G401.6 (cell line): Measurements from ENCODE around the gene RPS21.

Source experiments
- FAIRE-seq: peaks from 2 replicates; lab custom pipeline; 2012; peaks lifted over from hg19 to GRCh38; lab: Jason Lieb, UNC

The RPS21 gene

DNA sequence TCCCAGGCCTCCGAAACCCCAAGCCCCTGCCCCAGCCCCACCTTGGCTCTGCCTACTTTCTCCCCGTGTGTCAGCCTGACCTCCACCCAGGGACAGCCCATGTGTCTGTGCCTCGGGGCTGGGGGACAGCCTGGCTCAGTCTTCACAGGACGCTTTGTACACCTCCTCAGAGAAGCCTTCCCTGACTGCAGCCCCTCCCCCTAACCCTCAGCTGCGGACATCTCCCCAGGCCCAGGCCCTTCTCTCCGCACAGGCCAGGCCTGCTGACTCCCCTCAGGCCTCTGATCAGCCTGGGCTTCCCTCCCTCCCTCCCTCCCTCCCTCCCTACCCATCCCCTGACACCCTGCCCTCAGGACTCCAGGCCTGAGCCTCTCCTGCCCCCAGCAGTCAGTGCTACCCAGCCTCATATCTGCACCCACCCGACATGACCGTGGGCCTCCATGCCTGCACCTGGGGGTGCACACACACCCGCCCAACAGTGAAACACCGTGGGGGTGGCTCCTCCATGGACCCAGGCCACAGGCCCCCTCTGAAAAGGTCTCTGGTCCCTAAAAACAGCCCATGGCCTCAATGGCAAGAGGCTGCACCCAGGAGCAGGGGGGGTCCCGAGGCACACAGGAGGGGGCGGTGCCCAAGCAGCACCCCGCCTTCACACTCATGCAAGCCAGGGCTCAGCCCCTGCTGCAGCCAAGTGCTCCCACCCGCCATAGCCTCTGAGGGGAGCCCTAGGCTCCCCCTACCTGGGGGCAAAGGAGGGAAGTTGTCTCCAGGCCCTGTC lies 32.7 kb upstream of the RPS21 start:
- no peak for FAIRE-seq

DNA sequence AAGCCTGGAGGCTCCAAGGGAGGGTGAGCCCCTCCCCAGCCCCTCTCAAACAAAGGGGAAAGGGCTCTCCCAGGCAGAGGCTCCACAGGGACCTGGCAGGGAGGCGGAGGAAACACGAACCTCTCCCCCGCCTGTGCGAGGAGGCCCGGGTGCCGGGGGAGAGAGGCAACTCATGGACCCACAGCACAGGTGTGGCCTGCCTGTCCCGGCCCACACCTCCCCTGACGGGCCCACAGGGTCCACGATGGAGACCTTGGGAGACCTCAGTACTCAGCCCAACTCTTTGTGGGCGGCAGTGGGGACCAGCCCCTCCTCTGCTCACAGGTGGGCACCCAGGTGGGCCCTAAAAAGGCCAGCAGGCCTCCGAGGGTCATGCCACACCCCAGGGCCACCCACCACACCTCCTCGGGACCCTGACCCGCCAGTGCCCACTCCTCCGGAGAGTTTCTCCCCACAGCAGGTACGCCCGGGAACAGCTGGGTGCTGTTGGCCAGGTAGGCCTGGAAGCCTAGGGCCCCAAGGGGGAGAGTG lies 32.0 kb upstream of the RPS21 start:
- FAIRE-seq, result no peak

- no peak for FAIRE-seq
Measured at GRCh38 chr20:62355516-62355877, 31.4 kb upstream of the RPS21 start.

GRCh38 chr20:62355878-62356588 lies 30.9 kb upstream of the RPS21 start:
- no peak for FAIRE-seq

DNA sequence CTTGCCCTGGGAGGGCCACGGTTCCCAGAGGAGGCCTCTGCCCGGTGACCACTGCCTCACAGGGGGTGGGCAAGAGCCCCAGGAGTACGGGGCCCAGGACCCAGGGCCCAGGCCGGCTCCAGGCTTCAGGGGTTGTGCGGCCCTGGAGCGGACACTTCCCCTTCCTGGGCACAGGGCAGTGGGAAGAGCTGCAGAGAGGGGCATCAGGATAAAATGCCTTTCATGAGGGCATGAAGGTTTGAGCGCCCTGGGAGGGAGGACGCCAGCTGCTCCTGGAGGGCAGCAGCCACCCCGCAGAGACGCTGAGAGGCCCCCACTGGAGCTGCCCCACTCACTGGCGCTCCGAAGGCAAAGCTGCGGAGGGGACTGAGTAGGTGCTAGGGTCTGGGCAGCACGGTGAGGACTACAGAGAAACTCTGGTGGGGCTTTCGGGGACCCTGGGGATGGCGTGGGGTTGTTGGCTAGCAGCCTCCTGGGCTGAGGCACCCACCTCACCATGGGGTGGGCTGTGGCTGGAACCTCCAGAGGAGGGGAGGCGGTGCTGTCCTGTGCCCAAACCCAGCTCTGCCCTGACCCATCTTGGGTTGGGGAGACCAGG lies 30.2 kb upstream of the RPS21 start:
- FAIRE-seq, result no peak

DNA sequence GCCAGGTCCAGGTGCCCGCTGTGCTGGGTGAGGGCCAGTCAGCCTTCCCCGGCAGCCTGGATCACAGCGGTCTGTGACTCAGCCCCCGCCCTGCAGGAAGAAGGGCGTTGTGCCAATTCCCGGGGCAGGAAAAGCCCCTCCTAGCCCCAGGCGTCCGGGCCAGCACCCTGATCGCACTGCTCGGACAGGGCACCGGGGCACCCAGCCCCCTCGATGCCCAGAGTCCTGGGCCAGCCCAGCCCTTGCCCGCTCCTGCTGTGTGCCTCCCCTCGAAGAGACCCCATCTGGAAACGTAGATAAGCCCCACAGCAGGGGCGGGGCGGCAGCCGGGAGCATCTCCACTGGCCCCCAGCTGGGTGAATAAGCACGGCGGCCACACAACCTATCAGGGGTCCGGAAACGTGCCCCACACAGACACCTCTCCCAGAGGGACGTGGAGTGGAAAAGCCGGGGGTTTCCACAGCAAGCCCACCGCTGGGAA lies 29.7 kb upstream of the RPS21 start:
- no peak for FAIRE-seq

DNA sequence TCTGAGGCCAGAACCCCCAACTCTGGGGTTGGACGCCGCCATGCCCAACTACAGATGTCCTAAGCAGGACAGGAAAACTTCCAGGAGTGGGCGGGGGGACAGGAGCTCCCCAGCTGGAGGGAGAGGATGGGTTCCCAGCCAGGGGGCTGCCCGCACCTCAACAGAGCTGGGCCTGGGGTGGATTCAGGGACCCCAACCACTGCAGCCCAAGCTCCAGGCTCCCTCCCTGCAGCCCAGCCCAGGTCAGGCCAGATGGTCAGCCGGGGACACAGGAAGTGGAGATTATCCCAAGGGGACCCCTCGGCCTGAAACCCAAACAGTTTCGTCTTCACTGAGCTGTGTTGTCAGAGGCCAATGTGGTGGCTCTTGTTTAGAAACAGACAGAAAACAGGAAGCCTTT lies 29.2 kb upstream of the RPS21 start:
- no peak for FAIRE-seq

DNA sequence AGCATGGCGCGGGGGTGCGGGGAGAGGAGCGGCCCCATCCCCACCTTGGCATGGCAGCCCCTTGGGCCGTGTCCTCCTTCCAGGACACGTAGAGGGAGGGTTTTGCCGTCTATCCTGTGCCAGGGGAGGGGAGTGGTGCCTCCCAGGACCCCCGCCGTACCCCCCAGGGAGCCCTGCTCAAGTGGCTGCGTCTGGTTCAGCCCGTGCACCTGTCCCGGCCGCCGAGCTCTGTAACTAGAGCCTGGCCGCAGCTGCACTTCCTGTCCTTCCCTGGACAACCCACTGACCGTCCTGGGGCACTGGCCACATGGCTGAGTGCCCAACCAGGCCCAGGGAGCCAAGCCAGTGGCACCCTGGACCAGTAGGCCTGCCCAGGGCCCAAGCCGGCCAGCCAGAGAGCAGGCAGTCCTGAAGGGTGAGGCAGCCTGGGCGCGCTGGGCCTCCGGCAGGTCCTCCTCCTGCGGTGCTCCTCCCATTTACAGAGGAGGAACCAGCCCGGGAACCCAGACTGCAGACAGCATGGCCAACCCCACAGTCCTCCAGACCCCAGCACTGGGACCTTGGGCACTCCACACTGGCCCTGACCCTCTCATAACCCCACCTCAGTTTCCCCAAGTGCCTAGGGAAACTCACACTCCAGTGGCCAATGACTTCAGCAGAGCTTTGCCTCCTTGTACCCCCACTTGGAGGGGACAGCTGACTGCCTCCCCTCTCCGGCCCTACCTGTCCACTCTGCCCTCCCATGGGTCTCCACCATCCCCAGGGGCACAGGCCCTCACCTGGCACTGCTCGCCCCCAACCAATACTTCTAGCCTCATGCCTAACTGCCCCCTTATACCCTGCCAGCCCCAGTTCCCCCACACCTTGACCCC lies 28.5 kb upstream of the RPS21 start:
- FAIRE-seq, result no peak

GRCh38 chr20:62359043-62359490 lies 27.8 kb upstream of the RPS21 start:
- no peak for FAIRE-seq

- no peak for FAIRE-seq
Measured at GRCh38 chr20:62359491-62360121, 27.3 kb upstream of the RPS21 start.

GRCh38 chr20:62360854-62361798 lies 25.8 kb upstream of the RPS21 start:
- no peak for FAIRE-seq

DNA sequence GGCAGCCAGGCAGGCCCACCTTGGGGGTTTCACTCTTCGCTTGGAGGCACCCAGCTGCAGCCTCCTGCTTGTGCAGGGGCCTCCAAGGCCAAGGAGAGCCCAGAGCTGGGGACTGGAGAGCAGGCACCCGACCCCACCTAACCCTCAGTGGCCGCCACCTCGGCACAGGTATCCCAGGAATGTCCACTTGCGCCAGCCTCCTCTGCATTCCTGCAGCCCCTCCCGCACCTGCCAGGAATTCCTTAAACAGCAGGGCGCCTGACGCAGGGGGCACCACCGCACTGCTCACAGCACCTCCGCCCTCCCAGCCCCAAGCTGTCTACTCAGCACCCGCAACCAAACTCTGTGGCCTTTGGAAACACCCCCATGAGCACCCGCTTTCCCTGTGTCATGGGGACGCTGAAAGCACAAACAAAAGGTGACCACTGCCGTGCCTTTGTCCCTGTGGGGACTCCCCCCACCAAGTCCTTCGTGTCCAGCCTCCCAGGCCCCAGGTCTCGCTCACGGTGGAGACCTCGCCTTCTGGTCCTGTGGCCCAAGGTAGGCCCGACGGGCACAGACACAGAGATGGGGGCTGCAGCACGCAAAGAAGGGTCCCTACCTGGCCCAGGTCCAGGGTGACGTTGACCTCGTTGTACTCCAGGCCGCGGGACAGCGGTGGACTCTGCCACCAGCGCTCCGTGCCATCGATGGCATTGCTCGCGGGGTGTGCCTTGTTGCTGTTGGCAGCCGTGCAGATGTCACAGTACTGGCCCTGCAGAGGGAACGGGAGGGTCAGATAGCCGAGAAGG lies 24.9 kb upstream of the RPS21 start:
- FAIRE-seq, result no peak

- no peak for FAIRE-seq
Measured at GRCh38 chr20:62362590-62362940, 24.3 kb upstream of the RPS21 start.

DNA sequence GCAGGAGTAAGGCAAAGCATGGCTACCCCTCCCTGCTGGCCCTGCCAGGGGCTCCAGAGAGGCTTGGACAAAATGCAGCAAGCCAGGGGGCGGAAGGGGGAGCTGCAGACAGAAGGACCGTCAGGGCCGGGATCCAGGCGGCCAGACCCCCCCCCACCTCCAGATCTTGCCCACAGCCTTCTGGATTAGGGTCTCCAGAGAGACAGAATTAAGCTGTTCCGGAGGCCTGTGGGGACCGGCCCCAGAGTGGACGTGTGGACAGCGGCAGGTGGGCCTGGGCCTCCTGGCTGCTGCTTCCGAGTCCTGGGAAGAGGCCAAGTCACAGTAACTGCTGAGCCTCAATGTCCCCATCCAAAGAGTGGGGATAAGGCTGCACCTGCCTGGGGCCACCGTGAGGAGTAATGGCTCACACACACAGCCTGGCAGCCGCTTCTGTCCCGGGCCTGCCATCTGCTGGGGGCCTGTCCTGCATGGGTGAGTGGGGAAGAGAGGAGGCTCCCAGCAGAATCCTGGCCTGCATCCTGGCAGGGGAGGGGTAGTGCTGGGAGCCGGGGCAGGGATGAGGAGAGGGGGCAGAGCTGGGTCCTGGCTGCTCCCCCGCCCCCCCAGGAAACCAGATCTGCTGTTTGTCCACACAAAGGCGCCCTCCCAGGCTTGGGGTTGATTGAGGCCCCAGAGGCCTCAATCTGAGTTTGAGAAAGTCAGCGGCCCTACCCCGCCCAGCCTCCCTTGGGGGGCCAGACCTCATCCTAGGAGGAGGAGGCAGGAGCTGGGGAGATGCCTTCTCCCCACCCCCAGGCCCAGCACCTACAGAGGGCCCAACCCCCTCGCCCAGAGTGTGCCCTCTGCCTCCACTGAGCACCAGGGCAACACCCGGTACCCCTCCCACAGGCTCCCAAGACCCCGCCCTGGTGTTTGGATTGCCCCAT lies 23.6 kb upstream of the RPS21 start:
- no peak for FAIRE-seq

DNA sequence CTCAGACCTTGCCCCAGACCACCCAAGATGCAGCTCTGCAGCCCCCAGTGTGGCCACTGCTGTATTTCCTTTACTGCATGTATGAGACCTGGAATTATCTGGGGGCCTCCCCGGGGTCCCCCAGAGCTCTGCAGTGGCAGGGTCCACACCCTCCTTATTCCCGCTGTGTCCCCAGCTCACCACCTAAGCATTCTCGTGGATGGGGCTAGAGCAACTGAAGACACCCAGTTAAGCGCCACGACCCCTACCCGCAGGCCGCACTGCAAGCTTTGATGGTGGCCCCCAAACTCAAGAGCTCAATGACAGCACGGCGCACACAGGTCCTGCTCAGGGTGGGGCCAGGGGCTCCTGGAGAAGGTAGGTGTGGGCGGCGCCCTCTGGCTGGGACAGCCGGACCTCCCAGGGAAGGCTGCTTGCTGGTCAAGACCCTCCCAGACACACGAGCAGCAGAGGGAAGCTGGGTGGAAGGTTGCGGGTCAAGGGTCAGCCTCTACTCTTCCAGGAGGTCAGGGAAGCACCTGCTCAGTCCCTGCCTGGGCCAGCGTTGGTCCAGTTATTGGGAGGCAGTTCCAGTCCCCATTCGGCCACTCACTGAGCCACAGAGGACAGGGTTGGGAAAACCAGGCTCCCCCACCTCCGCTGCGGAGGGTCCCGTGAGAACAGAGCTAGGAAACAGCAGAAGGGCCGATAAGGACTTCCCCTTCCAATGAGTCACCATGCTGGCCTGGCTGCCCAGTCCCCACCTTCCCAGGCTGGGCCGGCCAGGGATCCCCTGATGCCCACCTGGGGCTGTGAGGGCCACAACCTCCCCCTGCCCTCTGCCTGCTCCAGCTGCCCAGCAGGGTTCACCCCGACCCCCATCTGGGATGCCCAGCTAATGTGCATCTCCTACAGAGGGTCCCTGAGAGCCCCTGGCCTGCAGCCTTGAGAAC lies 22.7 kb upstream of the RPS21 start:
- no peak for FAIRE-seq

DNA sequence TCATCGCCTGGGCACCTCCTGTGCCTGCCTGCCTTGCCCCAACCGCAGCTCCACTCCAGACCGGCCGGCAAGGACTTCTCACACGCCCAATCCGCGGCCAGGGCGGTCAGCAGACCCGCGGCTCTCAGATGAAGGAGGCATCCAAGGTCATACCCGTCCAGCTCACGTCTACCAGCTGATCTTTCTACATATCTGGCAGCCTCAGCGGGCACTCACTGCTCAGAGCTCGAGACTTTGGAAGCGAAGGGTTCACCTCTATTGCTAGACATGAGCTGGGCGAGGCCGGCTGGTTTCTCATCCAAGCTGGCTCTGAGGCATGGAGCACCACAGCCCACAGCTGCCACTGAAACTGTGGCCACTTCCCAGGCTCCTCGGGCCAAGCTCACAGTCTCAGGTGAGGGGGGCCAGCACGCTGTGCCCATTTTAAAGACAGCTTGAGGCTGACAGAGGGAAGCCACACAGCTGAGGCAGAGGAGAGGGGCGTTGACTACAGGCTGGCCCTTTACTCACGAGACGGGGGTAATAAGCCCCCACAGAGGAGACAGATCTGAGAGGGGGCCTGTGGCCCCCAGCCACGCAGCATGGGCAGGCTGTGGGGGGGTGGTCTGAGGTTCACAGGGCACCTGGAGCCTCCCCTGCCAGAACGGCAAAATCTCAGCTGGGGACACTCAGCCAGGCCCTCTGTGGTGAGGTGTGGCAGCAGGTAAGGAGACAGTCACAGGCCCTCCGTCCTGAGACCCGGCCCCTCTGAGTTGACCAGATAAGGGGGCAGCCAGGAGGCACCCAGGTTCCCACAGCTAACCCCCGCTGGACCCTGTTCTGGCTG lies 21.8 kb upstream of the RPS21 start:
- FAIRE-seq, result no peak
